Stimulated activated CD8-positive, alpha-beta memory T cell treated with anti-CD3 and anti-CD28 coated beads, Interleukin-4, amount 100 ng/mL, for 24 hours (primary cell): ENCODE measurements around the gene SMPD4.
"Not testable (repeated sequence)": the region's sequence is repeated elsewhere in the genome, so short reads cannot be mapped to it uniquely, and the experiment has no call there.

Experiments
- DNase-seq: peaks from one replicate; pipeline ENCODE4 v3.0.0-alpha.2; 2020; ENCODE audit warnings: low read depth

SMPD4 gene

DNA sequence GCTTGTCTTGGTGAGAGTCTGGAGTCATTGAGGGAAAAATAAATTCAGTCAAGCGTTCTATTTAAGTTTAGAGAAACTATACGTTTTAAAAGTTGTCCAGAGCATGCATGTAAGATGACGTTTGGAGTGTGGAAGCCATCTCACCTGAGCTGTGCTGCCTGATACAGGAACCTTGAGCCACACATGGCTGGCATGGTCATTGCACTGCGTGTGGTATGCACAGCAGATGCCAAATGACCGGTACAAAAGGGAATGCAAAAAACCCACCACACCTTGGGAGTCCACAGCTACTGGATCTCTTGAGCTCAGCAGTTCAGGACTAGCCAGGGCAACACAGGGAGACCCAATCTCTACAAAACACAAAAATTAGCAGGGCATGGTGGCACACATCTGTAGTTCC lies 5.0 kb upstream of the SMPD4 start:
- no peak for DNase-seq

DNA sequence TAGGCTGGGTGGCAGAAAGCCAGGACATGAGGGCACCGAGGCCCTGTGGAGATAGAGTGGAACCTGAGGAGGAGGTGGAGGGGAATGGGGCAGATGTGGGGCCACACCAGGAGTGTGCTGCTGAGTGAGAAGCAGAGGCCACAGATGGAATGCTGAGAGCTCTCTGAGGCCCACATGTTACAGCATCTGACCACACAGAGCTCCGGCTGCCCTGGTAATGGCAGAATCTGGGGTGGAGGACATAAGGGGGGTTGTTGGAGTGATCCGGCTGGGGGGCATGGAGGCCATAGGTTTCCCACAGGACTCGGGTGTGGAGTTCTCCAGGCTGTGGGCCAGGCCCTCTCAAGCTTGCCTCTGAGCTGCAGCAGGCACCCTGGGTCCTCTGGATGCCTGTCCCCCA lies 4.5 kb upstream of the SMPD4 start:
- no peak for DNase-seq

DNA sequence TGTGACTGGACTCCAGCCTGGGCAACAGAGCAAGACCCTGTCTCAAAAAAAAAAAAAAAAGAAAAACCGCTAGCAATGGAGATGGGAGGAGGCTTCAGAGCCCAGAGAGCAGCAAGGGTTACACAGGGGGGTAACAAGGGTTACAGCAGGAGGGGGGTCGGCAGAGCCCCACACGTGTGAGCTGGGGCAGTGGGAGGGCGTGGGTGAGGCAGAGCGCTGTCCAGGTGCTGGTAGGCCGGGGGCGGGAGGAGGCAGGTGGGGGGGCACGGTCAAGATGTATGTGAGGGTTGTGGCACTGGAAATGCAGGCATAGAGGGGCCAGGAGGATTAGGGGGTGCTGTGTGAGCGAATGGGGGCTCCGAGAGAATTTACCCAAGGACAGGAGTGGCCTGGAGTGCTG lies 4.0 kb upstream of the SMPD4 start:
- no peak for DNase-seq

DNA sequence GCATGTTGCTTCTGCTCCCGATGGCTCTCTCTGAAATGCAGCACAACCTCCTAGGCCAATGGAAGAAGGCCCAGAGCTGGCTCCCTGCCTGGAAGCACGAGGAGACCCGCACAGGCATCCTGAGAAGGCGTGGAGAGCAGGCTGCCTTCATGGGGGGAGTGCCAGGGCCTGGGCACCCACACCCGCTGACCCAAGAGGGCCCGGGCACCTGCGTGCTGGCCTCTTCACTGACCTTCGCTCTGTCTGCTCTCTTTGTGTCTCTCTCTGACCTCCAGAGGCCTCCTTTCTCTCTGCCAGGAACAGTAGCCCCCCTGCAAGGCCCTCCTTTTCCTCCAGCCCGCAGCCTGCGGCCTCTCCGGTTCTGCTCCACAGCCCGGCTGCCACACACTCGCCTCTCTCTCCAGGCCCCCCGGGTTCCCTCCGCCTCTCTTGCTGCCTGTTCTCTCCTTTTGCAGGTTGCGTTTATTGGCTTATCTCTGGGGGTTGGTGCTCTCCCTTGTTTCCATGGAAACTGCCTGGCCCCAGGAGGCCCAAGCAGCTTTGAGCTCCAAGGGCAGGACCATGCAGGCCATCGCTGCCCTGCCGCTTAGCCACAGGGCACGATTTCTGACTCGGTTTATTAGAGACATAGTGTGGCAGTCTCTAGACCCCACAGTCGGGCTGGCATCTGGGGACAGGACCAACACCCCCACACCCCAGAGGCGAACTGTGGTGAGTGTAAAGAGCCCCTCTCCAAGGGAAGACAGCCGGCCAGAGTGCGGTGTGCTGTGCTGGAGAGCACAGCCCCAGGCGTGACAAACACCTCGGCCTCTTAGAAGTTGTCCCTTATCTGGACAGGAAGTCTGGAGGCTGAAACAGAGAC lies 2.3 kb upstream of the SMPD4 start:
- DNase-seq: no peak

DNA sequence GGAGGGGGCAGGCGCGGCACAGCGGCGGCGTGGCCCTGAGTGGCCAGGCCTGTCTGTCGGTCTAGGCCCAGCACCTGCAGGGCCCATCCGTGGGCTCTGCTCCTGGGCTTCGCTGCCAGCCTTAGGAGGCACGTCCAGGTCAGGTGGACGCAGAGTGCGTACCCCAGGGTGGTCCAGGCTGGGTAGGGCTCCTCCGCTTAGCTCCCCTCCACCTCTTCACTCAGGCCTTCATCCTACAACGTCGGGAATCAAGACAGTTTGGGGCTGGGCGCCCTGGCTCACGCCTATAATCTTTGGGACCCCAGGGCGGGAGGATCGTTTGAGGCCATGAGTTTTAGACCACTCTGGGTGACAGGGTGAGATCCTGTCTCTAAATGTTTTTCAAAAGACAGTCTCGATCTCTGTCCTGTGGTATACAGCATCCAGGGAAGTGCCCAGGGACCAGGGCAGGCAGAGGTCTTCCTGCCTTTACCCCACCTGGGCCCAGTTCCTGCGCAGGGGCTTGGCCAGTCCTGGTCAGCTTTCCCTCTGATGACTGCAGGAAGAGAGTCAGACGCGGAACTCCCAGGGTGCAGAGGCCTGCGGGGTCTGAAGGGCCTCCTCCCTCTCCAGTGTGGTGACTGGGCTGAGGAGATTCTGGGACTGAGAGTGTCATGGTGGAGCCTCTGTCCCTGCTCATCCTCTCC lies 1.6 kb upstream of the SMPD4 start:
- DNase-seq: not testable (repeated sequence)

DNA sequence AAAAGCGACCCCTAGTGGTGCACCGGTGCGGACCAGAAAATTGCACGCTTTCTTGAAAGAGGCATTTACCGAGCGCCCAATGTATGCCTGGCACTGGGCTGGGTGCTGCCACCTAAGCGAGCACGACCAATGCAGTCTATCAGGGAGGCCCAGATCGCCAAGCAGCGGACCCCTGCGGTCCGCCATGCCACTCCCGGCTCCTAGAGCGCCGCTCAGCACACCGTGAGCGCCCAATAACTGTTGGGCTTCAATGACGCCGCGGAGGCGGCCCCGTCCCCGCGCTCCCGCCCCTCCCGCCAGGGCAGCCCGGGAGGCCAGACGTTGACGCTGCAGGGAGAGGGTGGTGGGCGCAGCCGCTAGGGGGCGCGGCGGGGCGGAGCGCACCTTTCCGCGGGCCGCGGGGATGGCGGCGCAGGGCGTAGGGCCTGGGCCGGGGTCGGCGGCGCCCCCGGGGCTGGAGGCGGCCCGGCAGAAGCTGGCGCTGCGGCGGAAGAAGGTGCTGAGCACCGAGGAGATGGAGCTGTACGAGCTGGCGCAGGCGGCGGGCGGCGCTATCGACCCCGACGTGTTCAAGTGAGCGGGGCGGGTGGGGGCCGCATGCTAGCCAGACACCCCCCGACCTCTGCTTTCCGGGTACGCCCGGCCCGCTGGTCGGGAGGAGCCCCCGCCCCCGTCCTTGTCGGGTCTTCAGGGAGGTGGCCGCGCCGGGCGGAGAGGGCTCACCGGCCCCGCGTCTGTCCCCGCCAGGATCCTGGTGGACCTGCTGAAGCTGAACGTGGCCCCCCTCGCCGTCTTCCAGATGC lies 679 bp upstream of the SMPD4 start, which contains the start of gene MZT2B:
TSS of gene MZT2B (plus strand) at position 383 of the 803 bp plus-strand sequence. CDS start at position 404, 21 bp downstream.
- peak; percentile 87 for DNase-seq

DNA sequence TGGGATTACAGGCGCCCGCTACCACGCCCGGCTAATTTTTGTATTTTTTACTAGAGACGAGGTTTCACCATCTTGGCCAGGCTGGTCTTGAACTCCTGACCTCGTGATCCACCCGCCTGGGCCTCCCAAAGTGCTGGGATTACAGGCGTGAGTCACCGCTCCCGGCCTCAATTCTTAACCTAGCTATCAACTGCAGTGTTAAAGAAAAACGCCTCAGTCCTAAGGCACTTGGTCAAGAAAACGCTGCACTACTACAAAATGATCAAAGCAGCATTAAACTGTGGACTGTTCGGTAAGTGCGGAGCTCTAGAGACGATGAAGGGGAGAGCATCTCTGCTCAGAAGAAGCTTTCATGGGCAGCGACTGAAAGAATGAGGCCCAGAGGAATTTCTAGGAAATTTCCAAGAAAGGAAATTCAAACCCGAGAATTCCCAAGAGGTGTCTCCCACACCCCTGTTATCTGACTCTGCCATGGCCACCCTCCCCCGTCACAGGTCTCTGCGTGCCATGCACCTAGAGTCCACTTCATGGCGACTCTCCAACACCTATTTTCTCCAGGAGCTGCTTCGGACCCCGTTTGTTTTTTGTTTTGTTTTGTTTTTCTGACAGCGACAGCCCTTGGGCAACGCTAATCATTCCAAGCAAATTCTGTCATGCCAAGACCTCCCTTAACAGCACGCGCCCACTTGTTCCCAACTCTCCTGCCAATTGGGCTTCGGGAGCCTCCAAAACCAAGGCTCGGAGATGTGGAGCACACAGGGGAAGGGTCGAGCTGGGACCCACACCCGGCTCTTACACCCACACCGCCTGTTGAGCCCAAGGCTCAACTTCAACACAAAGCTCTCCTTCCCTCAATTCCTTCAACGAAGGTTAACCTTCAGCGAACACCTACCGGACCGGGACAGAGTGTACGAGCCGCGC lies 738 bp downstream of the SMPD4 start:
- not testable (repeated sequence) for DNase-seq

DNA sequence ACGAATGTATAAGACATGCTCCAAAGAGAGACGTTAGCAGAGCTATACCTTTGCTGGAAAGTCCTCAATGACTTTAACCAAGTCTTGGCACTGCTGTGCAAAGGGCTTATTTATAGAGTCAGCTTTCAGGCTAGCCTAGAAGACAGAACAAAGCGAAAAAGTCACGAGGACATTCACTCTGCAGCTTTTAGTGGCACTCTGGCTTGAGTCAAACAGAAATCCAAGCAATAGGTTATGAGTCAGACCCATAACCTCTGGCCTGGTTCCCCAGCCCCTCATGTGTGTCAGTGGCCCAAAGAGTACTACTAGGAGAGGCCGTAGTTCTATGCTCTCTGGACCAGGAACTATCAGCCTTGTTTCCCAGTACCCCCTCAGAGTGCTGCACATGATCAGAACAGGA lies 6.5 kb downstream of the SMPD4 start:
- DNase-seq: not testable (repeated sequence)

DNA sequence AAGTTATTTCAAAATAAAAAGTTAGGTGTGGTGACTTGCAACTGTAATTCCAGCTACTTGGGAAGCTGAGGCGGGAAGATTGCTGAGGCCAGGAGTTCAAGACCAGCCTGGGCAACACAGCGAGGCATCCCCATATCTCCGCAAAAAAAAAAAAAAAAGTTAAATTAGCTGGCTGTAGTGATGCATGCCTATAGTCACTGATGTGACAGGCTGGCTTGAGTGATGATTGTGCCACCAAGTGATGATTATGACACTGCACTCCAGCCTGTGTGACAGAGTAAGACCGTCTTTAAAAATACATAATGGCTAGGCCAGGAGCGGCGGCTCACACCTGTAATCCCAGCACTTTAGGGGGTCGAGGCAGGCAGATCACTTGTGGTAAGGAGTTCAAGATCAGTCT lies 11.5 kb downstream of the SMPD4 start:
- DNase-seq: no peak

DNA sequence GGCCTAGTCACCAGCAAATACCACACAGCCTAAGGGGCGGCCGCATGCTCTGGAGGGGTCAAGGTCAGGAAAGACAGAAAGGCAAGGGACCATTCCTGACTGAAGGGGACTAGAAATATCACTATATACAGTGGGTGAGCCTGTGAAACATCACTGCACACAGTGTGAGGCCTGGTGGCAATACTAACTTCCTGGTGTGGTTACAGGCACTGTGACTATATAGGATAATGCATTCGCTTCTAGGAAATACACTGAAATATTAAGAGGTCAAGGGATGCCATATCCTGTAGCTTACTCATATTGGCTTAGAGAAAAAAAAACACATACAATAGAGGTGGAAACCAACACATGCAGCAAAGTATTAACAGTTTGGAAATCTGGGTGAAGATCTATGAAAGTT lies 12.2 kb downstream of the SMPD4 start:
- DNase-seq: not testable (repeated sequence)

DNA sequence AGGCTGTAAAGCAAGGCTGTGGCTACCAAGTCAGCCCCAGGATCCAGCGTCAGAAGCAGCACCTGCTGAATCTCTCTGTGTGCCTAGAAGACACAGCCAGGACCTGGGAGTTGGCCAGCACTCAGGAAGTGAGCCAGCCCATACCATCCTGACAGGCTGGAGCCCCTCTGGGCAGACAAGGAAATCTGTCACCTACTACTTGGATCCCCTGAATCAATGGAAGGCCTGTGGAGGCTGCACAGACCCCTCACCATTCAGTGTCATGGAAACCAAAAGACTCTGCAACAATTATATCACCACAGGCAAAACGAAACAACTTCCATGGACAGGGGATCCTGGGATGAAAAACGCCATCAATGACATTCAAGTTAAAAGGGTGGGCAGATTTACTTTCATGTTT lies 14.8 kb downstream of the SMPD4 start:
- DNase-seq: not testable (repeated sequence)

DNA sequence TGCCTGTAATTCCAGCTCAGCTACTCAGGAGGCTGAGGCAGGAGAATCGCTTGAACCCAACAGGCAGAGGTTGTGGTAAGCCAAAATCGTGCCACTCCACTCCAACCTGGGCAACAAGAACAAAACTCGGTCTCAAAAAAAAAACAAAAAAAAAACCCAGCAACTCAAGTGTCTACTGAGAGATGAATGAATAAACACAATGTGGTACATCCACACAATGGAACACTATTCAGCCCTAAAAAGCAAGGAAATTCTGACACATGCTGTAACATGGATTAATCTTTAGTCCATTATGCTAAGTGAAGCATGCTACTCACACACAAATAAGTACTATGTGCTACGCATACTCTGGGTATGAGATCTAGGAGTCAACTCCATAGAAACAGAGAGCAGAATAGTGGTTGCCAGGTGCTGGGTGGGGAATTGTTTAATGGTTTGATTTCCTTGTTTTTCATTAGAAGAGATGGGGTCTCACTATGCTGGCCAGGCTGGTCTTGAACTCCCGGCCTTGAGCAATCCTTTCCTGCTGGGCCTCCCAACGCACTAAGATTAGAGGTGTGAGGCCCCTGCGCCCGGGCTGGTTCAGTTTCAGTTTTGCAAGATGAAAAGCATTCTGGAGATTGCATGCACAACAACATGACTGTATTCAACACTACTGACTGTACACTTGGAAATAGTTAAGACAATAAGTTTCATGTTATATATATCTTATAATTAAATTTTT lies 15.9 kb downstream of the SMPD4 start:
- no peak for DNase-seq

DNA sequence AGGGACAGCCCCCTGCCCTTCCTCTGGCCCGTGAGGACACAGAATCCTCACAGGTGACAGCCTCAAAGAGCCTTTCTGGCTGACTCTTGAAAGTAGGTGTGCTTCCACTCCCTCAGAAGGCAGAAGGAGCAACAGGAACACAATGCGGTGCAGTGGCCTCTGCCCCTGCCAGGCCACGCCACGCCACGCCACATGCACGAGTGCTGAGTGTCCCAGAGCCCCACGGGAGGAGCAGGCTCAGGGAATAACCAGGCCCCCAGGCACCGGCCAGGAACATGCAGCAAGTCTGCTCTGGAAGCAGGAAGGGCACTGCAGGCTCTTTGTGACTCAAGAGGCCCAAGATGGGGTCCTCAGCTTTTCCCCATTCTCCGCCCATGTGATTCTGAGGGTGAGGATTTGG lies 18.4 kb downstream of the SMPD4 start:
- no peak for DNase-seq

DNA sequence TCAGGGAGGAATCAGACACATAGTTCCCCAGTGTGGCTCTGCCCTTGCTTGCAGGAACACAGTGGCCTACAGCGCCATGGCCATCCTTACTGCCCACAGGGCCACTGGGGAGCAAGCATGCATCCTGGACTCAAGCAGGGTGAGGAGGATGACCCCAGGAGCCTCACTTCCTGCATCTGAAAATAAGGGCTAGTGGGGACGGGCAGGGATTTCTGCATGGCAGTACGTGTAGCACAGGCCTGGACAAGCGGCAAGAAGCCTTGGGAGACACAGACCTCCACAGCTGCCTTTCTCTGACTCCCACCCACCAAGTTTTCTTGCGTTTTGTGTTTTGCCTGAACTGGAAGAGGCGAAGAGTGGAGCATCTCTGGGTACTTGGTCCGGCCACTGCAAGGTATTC lies 18.9 kb downstream of the SMPD4 start:
- not testable (repeated sequence) for DNase-seq

DNA sequence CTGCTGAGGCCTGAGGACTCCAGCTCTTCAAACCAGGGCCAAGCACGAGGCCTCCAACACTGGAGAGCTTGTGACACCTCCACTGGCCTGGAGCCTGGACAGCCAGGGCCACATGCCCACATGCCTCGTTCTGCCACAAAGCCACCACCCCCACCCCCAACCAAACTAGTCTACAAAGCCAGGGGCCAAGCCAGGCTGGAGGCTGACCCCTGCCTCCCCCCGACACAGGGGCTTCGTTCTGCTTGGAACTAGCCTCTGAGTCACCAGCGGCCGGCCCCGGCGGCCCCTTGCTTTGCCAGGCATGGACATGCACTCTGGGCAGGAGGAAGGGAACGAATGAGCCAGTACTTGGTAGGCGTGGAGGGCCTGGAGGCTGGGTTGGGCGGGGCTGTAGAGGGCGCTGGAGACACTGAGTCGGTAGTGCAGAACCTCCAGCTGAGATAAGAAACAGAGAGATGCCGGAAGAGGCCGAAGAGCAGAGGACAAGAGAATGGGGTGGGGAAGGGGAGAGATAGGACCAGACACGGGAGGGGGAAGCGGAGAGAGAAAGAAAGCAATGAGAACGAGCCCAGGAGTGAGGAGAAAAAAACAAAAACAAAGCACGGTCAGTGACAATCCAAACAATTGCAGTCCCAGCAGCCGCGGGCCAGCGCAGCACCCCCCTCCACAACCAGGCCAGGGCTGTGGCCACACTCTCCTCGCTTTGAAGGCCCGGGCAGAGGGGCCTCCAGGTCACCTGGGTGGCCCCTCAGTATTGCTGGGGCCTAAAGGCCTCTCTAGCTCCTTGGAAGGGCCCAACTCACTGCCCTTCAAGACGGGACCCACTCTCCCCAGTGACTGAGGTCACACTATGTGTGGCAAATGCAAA lies 20.3 kb downstream of the SMPD4 start:
- DNase-seq: not testable (repeated sequence)

DNA sequence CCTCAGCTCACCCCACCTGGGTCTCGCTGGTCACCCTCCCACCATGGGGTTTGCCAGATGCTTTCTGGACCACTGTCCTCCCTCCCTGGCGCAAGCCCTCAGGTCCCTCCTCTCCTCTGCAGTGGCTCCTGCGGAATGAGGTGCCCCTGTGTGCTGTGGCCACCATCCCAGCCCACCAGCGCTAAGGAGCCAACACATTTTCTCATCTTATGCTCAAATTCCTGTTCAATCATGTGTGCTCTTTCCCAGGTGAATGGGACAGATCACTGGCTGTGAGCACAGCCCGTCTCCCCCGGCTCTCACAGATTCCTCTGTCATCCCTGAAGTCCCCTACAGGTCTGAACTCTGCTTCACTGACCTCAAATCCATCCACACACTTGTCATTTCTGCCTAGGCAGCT lies 21.3 kb downstream of the SMPD4 start:
- no peak for DNase-seq

DNA sequence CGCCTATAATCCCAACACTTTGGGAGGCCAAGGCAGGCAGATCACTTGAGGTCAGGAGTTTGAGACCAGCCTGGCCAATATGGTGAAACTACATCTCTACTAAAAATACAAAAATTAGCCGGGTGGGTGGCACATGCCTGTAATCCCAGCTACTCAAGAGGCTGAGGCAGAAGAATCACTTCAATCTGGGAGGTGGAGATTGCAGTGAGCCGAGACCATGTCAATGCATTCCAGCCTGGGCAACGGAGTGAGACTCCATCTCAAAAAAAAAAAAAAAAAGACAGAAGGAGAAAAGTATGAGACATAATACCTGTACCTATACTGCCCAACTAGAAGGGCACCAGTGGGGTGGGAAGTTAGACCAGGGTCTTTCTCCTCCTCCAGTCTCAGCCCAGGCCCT lies 22.0 kb downstream of the SMPD4 start:
- not testable (repeated sequence) for DNase-seq

DNA sequence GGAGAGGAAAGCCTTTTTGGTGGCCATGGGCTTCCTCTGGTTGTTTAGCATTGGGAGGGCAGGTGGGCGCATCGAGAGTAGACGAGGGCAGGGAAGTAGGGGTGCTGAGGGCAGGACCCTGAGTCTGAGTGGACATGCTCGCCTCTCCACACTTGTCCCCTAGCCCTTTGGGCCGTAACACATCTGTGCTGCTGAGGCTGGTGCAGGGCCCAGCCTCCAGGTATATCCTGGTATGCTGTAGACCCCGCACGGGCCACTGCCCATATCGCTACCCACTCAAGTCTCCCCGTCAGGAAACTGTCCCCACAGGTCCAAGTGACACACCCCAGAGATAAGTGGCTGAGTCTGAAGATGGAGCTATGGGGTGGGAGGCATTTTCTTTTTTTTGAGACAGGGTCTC lies 22.8 kb downstream of the SMPD4 start:
- DNase-seq: no peak

DNA sequence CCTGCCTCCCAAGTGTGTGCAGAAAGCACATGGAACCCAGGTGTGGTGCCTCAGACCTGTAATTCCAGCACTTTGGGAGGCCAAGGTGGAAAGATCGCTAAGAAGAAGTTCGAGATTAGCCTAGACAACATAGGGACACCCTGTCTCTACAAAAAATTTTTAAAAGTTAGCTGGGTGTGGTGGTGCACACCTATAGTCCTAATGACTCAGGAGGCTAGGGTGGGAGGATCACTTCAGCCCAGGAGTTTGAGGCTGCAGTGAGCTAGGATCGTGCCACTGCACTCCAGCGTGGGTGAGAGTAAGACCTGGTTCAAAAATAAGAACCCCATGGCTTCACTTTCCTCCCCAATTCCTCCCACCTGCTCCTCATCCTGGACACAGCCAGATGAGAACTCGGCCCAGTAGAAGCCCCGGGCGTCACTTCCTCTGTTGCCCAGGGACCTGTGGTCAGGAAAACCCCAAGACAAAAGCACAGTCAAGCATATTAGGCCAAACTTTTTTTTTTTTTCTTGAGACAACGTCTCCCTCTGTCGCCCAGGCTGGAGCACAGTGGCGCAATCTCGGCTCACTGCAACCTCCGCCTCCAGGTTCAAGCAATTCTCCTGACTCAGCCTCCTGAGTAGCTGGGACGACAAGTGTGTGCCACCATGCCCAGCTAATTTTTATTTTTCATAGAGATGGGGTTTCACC lies 23.4 kb downstream of the SMPD4 start:
- not testable (repeated sequence) for DNase-seq
